Activated naive CD8-positive, alpha-beta T cell treated with anti-CD3 and anti-CD28 coated beads for 36 hours (primary cell): ENCODE results near the gene PRAMEF11. TPM values are rescaled to one million over a fixed set of nuclear protein-coding genes. Genes with fewer than 3 reads are reported as not detected.
"Not testable (repeated sequence)": the region's sequence is repeated elsewhere in the genome, so short reads cannot be mapped to it uniquely, and the experiment has no call there.

Experiments
- DNase-seq: peaks from one replicate; pipeline ENCODE4 v3.0.0; 2021
- H3K27ac Mint-ChIP-seq: one replicate; pipeline ENCODE4 v1.8.0; 2022; ENCODE audit warnings: mild to moderate bottlenecking, moderate library complexity, mixed read lengths
- H3K27me3 Mint-ChIP-seq: one replicate; pipeline ENCODE4 v1.8.0; 2022; ENCODE audit warnings: mild to moderate bottlenecking, mixed read lengths
- H3K36me3 Mint-ChIP-seq: one replicate; pipeline ENCODE4 v1.8.0; 2021; ENCODE audit warnings: mild to moderate bottlenecking, mixed read lengths
- H3K4me1 Mint-ChIP-seq: one replicate; pipeline ENCODE4 v1.8.0; 2021; ENCODE audit warnings: mixed read lengths
- H3K4me3 Mint-ChIP-seq: one replicate; pipeline ENCODE4 v1.8.0; 2022; ENCODE audit warnings: mild to moderate bottlenecking, moderate library complexity, mixed read lengths
- H3K9me3 Mint-ChIP-seq: one replicate; pipeline ENCODE4 v1.8.0; 2022; ENCODE audit warnings: mixed read lengths
- total RNA-seq, 2 experiments: library from RNA; stranded (reverse); gene quantifications; one replicate each; pipeline ENCODE4 v1.2.3, GENCODE V29; 2021

PRAMEF11 gene
- total RNA-seq, 2 experiments from 2014 or later: not detected

DNA sequence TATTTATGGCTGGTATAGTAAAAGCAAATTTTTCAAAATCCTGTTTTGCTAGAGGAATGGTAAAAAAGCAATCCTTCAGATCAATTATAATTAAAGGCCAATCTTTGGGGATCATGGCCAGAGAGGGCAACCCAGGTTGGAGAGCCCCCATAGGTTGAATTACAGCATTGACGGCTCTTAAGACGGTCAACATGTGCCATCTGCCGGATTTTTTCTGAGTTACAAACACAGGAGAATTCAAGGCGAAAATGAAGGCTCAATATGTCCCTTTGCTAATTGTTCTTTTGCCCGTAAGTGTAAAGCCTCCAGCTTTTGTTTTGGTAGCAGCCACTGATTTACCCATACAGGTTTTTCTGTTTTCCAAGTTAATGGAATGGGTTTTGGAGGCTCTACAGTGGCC, 49.7 kb downstream of the PRAMEF11 start:
- not testable (repeated sequence) for H3K36me3 Mint-ChIP-seq, H3K27me3 Mint-ChIP-seq, H3K4me3 Mint-ChIP-seq, H3K4me1 Mint-ChIP-seq, H3K27ac Mint-ChIP-seq, DNase-seq
- H3K9me3 Mint-ChIP-seq: peaks cover 18% of the 10 kb centered on the region

GRCh38 chr1:12778907-12779306, 52.3 kb downstream of the PRAMEF11 start:
- no peaks in the 10 kb centered on the region for H3K36me3 Mint-ChIP-seq
- H3K4me3 Mint-ChIP-seq: no peak overlapping the region
- DNase-seq: no peak
- no peaks in the 10 kb centered on the region for H3K4me1 Mint-ChIP-seq
- peaks cover 4% of the 10 kb centered on the region for H3K9me3 Mint-ChIP-seq
- no peak overlapping the region for H3K27ac Mint-ChIP-seq
- peaks cover 12% of the 10 kb centered on the region for H3K27me3 Mint-ChIP-seq

DNA sequence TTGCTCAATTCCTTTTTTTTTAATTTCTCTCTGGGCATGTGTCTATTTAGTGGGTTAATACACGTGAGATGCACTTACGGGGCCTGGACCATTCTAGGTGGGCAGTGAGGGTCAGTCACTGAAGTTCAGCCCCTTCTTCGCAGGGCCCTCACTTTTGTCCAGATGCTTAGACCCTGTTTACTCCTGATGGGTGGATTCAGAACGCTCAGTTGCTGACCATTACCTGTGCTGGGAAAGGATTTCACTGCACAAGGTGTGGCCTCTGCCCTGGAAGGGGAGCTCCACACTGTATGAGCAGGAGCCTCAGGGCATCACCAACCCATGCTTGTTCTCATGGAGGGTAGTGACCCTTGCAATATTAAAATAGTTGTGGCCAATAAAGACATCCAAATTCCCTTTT, 53.1 kb downstream of the PRAMEF11 start:
- Mint-ChIP-seq H3K9me3 (no peaks in the 10 kb centered on the region), H3K4me1 (no peaks in the 10 kb centered on the region), H3K27me3 (peaks cover 18% of the 10 kb centered on the region), H3K4me3 (no peak overlapping the region), H3K27ac (no peak overlapping the region), H3K36me3 (no peaks in the 10 kb centered on the region)
- DNase-seq: no peak

DNA sequence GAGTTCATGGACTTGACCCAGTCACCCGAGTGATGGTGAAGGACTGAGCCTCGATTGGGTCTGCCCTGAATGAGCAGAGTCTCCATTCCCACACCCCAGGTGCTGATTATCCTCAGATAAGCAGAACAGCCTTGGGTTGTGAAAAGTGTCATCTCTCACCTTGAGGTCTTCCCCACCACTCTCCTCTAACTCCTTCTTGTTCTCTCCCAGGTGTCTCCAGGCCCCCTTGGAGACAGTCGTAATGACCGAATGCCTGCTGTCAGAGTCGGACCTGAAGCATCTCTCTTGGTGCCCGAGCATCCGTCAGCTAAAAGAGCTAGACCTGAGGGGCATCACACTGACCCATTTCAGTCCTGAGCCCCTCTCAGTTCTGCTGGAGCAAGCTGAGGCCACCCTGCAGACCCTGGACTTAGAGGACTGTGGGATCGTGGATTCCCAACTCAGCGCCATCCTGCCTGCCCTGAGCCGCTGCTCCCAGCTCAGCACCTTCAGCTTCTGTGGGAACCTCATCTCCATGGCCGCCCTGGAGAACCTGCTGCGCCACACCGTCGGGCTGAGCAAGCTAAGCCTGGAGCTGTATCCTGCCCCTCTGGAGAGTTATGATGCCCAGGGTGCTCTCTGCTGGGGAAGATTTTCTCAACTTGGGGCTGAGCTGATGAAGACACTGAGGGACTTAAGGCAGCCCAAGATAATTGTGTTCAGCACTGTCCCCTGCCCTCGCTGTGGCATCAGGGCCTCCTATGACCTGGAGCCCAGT, 54.2 kb downstream of the PRAMEF11 start:
- Mint-ChIP-seq H3K4me1 (no peaks in the 10 kb centered on the region), H3K27me3 (peaks cover 20% of the 10 kb centered on the region), H3K27ac (no peak overlapping the region), H3K9me3 (no peaks in the 10 kb centered on the region), H3K4me3 (no peak overlapping the region), H3K36me3 (no peaks in the 10 kb centered on the region)
- DNase-seq: no peak

DNA sequence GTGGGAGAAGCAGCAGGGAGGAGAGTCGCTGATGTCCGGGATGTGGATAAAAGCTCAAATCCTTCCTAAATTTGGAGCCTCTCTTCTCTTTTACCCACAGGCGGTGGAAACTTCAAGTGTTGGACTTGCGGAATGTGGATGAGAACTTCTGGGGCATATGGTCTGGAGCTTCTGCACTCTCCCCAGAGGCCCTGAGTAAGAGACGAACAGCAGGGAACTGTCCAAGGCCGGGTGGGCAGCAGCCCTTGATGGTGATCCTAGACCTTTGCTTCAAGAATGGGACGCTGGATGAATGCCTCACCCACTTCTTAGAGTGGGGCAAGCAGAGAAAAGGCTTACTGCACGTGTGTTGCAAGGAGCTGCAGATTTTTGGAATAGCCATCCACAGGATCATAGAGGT, 55.8 kb downstream of the PRAMEF11 start:
- peaks cover 30% of the 10 kb centered on the region for H3K27me3 Mint-ChIP-seq
- H3K4me3 Mint-ChIP-seq: no peak overlapping the region
- no peak overlapping the region for H3K27ac Mint-ChIP-seq
- DNase-seq: no peak
- no peaks in the 10 kb centered on the region for H3K4me1 Mint-ChIP-seq
- H3K36me3 Mint-ChIP-seq: no peaks in the 10 kb centered on the region
- no peaks in the 10 kb centered on the region for H3K9me3 Mint-ChIP-seq

- no peaks in the 10 kb centered on the region for H3K36me3 Mint-ChIP-seq
- H3K4me3 Mint-ChIP-seq: no peak overlapping the region
- no peak for DNase-seq
- H3K27ac Mint-ChIP-seq: no peak overlapping the region
- H3K9me3 Mint-ChIP-seq: no peaks in the 10 kb centered on the region
- peaks cover 36% of the 10 kb centered on the region for H3K27me3 Mint-ChIP-seq
- no peaks in the 10 kb centered on the region for H3K4me1 Mint-ChIP-seq
These were observed 56.3 kb downstream of the PRAMEF11 start for GRCh38 chr1:12774801-12775345.

Other genes starting within 250 kb of the PRAMEF11 start
- 100 to 1,000 TPM; 163 to 167 TPM for gene DHRS3, start 213.2 kb downstream of the PRAMEF11 start, total RNA-seq
- not detected for gene AADACL4, start 187.3 kb downstream of the PRAMEF11 start, total RNA-seq
- not detected for gene AADACL3, start 115.3 kb downstream of the PRAMEF11 start, total RNA-seq
- gene CFAP107, start 85.2 kb downstream of the PRAMEF11 start, total RNA-seq: not detected
- gene PRAMEF12, start 57.7 kb downstream of the PRAMEF11 start, total RNA-seq: not detected
- gene PRAMEF1, start 40.0 kb downstream of the PRAMEF11 start, total RNA-seq: not detected
- gene HNRNPCL1, start 17.3 kb upstream of the PRAMEF11 start, total RNA-seq: not detected
- not detected for gene PRAMEF2, start 25.7 kb upstream of the PRAMEF11 start, total RNA-seq
- gene PRAMEF4, start 54.8 kb upstream of the PRAMEF11 start, total RNA-seq: not detected
- not detected for gene PRAMEF10, start 66.9 kb upstream of the PRAMEF11 start, total RNA-seq
- gene PRAMEF7, start 85.2 kb upstream of the PRAMEF11 start, total RNA-seq: not detected
- not detected for gene PRAMEF6, start 116.2 kb upstream of the PRAMEF11 start, total RNA-seq
- not detected for gene PRAMEF27, start 225.2 kb upstream of the PRAMEF11 start, total RNA-seq
- gene HNRNPCL3, start 229.4 kb upstream of the PRAMEF11 start, total RNA-seq: not detected
- gene PRAMEF25, start 239.4 kb upstream of the PRAMEF11 start, total RNA-seq: not detected